ENCODE measurements around the gene CBX4. TPM values are rescaled to one million over a fixed set of nuclear protein-coding genes. Genes with fewer than 3 reads are reported as not detected.
A peak's percentile ranks its signal among the peaks of the same experiment; 100 is the strongest.

The CBX4 gene
- total RNA-seq, 4 donors from 2014 or later = 5.6 to 17.2 (median 13.5) TPM

DNA sequence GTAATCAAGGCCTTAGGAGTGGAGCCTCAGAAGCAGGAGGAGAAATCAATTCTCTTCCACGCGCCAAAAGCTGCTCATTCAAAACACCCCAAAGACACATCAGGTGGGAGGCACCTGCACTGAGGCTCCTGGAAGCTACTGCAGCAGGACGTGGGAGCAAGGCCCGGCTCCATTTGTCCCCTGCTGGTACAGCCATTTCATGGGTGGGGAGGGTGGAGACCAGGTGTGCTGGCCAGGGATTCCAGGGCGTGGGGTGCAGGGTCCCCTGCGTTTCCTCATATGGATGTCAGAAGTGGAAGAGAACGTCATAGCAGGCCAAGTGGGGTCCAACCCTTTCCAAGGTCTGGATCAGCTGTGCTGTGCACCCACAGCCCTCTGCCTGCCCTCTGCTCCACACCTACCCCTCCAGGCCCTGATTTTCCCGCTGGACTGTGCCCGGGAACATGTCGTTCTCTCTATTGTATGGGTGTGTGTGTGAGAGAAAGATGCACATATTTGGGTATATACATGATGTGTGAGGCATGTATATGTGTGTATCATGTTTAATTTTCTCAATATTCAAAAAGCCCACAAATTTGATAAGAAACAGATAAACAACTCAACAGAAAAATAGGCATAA, 39.2 kb upstream of the CBX4 start:
- H3K4me1 ChIP-seq = no peaks in the 10 kb centered on the region
- H3K9me3 ChIP-seq = no peaks in the 10 kb centered on the region
- no peak overlapping the region for H3K4me3 ChIP-seq (replicated peaks in 1 of 3)
- no peak for TF ChIP-seq POLR2A (IDR thresholded peaks at IDR 0.05)
- TF ChIP-seq CTCF (IDR thresholded peaks at IDR 0.05) = no peak
- H3K36me3 ChIP-seq = no peaks in the 10 kb centered on the region
- H3K27ac ChIP-seq = no peak overlapping the region
- DNase-seq = no peak
- 81 to 94% methylated on average over 8 to 10 of the region's 10 CpGs for WGBS, 2 donors
- no peaks in the 10 kb centered on the region for H3K27me3 ChIP-seq
- intact Hi-C loops (cut with DNase I) = no loop called here

DNA sequence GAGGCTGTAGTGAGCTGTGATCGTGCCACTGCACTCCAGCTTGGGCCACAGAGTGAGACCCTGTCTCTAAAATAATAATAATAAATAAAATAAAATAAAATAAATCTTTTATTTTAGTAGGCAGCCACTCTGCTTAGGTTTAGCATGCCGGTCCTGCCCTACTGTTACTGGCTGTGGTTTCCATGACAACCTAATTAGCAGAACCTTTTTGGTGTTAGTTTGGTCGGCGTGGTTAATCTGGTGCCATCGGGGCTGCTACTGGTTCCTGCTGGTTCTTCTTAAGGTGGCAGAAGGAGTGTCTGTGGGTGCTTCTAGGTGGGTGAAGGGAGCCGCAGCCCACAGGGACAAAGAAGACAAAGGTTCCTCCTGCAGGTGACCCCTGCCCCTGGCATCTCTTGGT, 37.8 kb upstream of the CBX4 start:
- intact Hi-C loops (cut with DNase I) = no loop called here
- Histone ChIP-seq H3K4me1 (no peaks in the 10 kb centered on the region), H3K4me3 (replicated peaks in 1 of 3) (no peak overlapping the region), H3K36me3 (no peaks in the 10 kb centered on the region), H3K27ac (no peak overlapping the region), H3K27me3 (no peaks in the 10 kb centered on the region), H3K9me3 (no peaks in the 10 kb centered on the region)
- 78 to 82% methylated on average over 6 of the region's 6 CpGs for WGBS, 2 donors
- TF ChIP-seq CTCF (IDR thresholded peaks at IDR 0.05) = no peak
- TF ChIP-seq POLR2A (IDR thresholded peaks at IDR 0.05) = no peak
- DNase-seq = no peak

DNA sequence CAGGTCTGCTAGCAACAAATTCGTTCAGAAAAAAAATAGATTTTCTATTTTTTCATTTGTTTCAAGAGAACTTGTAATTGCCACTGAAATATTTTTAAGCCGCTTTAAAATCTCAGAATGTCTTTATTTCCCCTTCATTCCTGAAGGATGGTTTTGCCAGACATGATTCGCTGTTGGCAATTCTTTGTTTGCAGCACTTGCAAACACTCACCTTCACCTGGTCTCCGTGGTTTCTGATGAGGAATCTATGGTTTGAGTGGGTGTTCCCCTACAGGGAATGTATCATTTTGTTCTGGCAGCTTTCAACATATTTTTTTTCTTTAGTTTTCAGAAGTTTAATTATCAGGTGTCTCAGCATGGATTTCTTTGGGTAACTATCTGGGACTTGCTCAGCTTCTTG, 36.3 kb upstream of the CBX4 start:
- TF ChIP-seq CTCF (IDR thresholded peaks at IDR 0.05) (no peak), POLR2A (IDR thresholded peaks at IDR 0.05) (no peak)

DNA sequence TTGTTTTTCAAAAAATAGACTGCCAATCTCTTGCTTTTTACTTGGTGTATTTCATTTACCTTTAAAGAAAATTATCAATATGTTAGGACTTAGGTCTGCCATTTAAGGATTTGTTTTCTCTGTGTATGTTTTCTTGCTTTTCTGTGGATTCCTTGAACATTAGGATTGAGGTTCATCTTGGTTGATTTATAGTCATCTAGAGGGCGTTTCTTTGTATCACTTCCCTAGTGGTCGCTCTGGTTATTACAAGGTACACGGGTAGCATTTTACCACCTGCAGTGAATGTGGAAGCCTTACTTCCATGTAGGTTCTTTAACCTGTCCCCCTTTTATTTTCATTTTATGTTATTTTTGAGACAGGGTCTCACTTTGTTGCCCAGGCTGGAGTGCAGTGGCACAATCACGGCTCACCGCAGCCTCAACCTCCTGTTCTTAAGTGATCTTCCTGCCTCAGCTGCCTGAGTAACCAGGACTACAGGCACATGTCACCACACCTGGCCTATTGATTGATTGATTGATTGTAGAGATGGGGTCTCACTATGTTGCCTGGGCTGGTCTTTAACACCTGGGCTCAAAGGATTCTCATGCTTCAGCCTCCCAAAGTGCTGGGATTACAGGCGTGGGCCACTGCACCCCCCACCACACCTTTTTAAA, 35.2 kb upstream of the CBX4 start:
- Histone ChIP-seq H3K9me3 (no peaks in the 10 kb centered on the region), H3K27ac (no peak overlapping the region), H3K27me3 (no peaks in the 10 kb centered on the region), H3K4me1 (no peaks in the 10 kb centered on the region), H3K4me3 (replicated peaks in 1 of 3) (no peak overlapping the region), H3K36me3 (no peaks in the 10 kb centered on the region)
- intact Hi-C loops (cut with DNase I) = no loop called here
- no peak for DNase-seq
- peak in 5 of 6 experiments; percentile 36 to 59 (median 46) for TF ChIP-seq CTCF (IDR thresholded peaks at IDR 0.05)
- no peak for TF ChIP-seq POLR2A (IDR thresholded peaks at IDR 0.05)
- WGBS, 2 donors = 34 to 39% methylated on average over 6 of the region's 6 CpGs

More for the DNA sequence above, 36.3 kb upstream of the CBX4 start:
- no peak for DNase-seq
- H3K36me3 ChIP-seq = no peaks in the 10 kb centered on the region
- H3K27ac ChIP-seq = no peak overlapping the region
- H3K4me3 ChIP-seq (replicated peaks in 1 of 3) = no peak overlapping the region
- H3K9me3 ChIP-seq = no peaks in the 10 kb centered on the region
- H3K27me3 ChIP-seq = no peaks in the 10 kb centered on the region
- 77 to 84% methylated on average over 4 of the region's 4 CpGs for WGBS, 2 donors
- H3K4me1 ChIP-seq = no peaks in the 10 kb centered on the region
- intact Hi-C loops (cut with DNase I) = no loop called here

GRCh38 chr17:79873583-79873982, 34.3 kb upstream of the CBX4 start:
- Histone ChIP-seq H3K9me3 (no peaks in the 10 kb centered on the region), H3K27me3 (no peaks in the 10 kb centered on the region), H3K4me1 (no peaks in the 10 kb centered on the region), H3K36me3 (no peaks in the 10 kb centered on the region), H3K4me3 (replicated peaks in 1 of 3) (no peak overlapping the region), H3K27ac (no peak overlapping the region)
- TF ChIP-seq CTCF (IDR thresholded peaks at IDR 0.05) = no peak
- no peak for TF ChIP-seq POLR2A (IDR thresholded peaks at IDR 0.05)
- no peak for DNase-seq
- 90 to 92% methylated on average over 9 of the region's 9 CpGs for WGBS, 2 donors
- intact Hi-C loops (cut with DNase I) = no loop called here

Measured in thyroid gland (tissue), 4 donors.